DMS114 treated with DMSO at 0.1 percent for 48 hours (cell line): ENCODE results near the gene KANSL3.
"Not testable (repeated sequence)": the region's sequence is repeated elsewhere in the genome, so short reads cannot be mapped to it uniquely, and the experiment has no call there.

ENCODE experiments used
- DNase-seq: peaks from one replicate; lab custom pipeline; 2025; ENCODE audit not compliant: unreplicated experiment; lab: John Stamatoyannopoulos, UW

The KANSL3 gene

DNA sequence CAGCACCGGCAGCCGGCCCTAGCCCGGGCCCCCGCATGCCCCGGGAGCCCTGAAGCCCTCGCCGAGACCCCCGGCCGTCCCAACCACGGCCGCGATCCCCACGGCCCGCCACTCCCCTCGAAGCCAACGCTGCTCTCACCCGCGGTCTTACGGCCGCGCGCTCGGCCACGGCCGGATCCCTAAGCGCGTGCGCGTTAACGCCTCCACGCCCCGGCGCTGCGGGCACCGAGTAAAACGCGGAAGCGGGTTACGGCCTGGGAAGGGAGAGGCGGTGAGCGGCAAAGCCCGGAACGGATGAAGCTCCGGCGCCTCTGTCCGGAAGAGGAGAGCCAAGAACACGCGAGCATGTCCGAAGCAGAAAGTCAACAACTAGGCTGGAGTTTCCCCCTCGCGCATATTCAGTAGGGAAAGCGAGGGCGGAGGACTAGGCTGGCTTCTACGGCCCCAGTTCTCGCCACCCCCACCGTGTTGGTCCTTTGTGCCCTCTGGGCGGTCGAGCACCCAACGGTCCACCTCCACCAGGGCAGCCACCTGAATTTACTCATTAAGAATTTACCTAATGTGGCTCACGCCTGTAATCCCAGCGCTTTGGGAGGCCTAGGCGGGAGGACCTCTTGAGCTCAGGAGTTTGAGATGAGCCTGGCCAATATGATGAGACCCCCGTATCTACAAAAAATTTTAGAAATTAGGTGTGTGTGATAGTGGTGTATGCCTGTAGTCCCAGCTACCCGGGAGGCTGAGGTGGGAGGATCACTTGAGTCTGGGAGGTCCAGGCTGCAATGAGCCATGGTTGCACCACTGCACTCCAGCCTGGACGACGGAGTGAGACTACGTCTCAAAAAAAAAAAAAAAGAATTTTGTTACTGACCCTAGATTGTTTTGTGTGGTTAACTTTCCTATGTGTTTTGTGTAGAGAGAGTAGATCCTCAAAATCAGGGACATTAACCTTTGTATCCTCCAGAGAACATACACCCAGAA, at the start of gene KANSL3:
Gene KANSL3 (minus strand): TSS at position 169 of the 978 bp plus-strand sequence. CDS start 1,177 bp downstream, outside the sequence.
- peak; percentile 87 for DNase-seq

GRCh38 chr2:96687266-96687665, 49.2 kb upstream of the KANSL3 start:
- DNase-seq: no peak

DNA sequence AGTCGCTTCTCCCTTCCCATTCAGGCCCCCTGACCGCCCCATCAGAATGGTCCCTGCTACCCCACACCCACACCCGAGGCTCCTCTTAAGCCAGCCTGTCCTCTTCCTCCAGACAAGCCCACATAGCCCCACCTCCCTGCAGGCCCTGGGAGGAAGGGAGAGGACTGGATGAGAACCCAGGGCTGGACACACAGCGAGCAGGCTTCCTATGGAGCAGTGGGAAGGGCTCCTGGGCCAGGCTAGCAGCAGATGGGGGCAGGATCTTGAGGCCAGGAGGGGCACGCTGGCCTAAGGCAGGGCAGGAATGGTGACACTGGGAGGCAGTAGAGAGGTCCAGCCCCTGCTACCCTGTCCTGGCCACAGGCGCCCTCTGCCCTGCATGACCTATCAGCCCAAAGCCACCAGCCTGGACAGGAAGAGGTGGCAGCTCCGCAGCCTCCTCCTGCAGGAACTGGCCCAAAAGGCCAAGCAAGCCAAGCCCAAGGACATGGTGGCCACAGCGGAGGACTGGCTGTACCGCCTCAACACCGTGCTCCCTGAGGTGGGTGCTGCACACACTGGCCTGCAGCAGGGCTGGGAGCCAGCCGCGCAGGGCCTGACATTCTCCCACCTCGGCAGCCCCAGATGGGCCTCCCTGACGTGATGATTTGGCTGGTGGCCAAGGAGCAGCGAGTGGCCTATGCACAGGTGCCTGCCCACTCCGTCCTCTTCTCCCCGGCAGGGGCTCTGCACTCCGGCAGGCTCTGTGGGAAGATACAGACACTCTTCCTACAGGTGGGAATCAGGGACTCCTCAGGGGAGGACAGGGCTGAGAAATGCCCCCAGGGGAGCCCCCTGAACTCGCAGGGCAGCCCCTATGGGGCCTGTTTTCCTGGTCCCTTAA, 47.7 kb upstream of the KANSL3 start:
- no peak for DNase-seq

DNA sequence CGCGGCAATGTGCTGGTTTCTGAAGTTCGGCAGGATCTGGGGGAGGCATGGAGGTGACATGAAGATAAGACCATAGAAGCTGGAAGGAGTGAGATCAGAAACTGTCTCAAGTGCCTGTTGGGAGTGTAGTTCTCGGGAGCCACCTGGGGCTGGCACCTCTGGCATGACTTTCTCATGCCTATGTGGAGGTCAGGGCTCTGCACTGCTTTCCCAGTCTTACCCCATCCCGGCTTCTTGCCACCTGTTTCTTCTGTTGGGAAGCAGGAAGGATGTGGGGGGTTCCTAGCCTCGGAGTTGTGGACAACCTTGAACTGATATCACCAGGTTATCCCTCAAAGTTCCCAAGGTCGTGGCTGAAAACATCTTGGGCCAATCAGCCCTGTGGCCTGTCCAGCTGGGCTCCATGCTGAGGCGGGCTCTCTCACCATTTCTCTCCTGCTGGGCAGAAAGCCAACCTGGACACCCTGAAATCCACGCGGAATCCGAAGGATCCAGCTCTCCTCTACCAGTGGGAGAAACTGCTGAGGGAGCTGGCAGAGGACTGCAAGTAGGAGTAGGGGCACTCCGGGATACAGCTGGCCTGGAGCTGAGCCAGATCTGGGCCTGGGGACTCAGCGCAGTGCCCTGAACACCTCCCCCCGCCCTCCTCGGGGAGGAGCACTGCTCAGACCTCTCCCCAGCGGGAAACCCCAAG, 46.9 kb upstream of the KANSL3 start:
- DNase-seq: no peak

DNA sequence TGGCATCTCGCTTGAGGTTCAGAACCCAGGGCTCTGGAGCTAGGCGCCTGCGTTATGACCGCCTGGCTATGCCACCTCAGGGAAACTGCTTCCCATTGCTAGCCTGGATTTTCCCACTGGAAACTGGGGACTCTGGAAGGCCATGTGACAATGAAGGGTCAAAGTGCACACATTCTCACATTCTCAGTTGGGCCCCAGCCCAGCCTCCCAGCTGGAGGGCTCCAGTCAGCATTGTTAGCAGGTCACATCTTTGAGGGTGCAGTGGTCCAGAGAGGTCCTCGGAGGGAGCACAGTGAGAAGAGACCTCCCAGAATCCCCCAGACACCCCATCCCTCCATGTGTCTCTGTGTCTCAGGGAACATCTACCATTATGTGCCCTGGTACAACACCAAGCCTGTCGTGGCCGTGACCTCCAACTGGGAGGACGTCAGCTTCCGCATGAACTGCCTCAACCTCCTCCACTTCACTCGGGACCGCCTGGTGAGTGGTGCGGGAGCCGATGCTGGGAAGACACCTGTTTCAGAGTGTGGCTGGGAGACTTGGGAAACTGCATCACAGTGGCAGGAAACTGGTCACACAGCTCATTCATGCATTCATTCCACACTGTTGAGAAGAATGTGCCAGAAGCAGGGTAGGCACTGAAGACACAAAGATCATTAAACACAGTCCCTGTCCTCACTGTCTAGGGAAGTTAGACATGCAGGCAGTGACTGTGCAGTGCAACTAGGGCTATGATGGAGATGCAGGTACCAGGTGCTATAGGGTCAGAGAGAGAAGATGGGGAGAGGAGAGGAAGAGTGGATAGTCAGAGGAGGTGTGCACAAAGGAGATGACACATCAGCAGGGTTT, 46.1 kb upstream of the KANSL3 start:
- DNase-seq: no peak

DNA sequence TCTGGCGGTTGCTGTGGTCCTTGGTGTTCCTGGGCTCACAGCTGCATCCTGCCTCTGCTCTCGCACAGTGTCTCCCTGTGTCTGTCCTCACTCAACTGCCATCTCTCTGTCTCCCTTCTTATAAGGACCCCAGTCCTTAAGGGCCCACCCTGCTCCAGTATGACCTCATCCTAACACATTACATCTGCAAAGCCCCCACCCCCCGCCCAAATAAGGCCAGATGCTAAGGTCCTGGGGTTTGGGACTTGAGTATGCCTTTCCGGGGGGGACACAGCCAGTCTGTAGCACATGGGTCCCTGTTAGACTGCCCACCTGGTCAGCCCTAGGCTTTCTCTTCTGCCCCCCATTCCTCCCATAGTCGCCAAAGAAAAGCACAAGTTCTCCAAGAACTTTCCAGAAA, 45.2 kb upstream of the KANSL3 start:
- DNase-seq: no peak

DNA sequence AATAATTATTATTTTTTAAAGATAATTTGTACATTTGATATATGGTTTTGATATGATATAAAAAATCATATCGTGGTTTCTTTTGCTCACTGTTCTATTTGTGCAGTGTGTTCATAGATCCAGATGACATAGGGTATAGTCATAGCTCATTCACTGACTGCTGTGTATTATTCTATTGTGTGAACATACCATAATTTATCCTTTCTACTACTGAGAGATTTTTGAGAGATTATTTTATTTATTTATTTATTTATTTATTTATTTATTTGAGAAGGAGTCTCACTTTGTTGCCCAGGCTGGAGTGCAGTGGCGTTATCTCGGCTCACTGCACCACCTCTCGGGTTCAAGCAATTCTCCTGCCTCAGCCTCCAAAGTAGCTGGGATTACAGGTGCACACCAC, 43.4 kb upstream of the KANSL3 start:
- DNase-seq: no peak

DNA sequence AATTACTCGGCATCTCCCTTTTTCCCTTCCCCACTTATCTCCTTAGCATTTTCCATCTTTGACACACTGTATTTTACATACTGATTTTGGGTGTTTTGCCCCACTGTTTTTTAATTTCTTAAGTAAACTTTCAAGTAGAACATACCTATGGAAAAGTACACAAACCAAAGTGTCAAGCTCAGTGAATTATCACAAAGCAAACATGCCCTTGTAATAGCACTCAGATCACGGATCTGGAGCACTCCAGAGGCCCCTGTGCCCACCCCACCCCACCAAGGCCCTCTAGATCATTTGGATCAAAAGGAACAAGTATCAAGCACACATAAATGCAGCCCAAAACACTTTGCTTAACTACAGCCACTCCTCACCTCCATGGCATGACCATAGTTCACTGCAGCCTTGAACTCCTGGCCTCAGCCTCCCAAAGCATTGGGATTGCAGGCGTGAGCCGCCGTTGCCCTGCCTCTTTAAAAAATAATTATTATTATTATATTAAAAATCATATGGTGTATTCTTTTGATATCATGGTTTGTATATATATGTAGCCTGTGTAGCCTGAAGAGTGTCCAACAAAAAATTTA, 42.5 kb upstream of the KANSL3 start:
- no peak for DNase-seq

GRCh38 chr2:96679848-96680247, 41.7 kb upstream of the KANSL3 start:
- DNase-seq: no peak

DNA sequence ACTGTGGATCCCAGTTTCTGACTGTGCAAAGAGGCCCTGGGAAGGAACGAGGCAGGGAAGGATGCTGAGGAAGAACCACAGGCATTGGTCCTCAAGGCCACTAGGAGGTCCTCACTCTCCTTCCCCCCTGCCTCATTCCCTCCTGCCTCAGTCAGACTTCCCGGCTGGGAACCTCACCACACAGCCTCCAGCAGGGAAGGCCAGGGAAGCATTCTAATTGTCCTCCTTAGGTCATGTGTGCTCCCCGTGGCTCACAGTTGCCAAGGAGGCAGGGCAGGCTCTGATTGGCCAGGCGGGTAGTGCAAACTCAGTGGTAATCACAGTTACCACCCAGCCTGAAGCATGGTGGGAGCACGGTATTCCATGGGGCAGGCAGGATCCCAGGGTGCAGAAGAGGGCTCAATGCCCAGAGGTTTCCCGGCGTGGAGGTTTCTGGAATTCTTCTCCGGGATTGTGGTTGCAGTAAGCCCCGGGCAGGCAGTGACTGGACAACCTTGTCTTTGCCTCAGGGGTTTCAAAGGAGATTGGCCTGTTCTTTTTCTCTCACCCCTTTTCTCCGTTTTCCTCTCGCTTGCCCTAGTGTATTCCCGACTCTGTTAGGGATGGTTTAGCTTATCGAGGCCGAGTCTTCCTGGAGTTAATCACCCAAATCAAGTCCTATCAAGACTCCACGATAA, 31.6 kb upstream of the KANSL3 start:
- DNase-seq: no peak

- no peak for DNase-seq
These were observed 30.7 kb upstream of the KANSL3 start for GRCh38 chr2:96668771-96669170.

DNA sequence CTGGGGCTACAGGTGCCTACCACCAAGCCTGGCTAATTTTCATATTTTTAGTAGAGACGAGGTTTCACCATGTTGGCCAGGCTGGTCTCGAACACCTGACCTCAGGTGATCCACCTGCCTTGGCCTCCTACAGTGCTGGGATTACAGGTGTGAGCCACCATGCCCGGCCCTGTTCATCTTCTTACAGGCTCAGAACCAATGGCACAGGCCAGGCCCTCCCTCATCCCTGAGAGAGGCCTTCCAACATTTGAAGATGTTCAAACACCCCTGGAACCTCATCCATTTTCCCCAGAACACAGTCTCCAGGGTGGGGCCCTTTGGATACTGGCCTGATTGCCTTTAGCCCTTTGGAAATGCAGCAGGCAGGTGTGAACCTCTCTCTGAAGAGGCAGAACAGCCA, 27.6 kb upstream of the KANSL3 start:
- not testable (repeated sequence) for DNase-seq

DNA sequence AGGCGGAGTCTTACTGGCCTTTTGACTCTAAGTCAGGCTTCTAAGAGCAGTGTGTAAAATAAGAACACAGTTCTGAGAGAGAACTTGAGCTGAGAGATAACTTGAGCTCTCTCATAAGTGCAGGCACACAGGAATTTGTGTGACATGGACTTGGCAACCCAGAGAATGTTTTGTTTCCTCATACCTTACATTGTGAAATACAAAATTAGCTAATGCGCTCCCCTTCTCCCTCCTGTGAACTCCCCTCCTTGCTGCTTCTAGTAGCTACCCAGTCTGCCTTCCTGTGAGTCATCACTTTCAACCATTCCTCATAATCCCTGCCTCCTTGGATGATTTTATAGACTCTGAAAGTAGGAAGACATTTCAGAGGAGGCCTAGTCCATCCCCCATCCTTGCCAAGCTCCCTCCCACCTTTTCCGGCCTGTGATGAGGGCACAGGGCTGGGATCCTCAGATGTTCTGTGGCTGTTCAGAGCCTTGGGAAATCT, 27.0 kb upstream of the KANSL3 start:
- DNase-seq: no peak

- no peak for DNase-seq
These were observed 26.3 kb upstream of the KANSL3 start for GRCh38 chr2:96664366-96664925.

DNA sequence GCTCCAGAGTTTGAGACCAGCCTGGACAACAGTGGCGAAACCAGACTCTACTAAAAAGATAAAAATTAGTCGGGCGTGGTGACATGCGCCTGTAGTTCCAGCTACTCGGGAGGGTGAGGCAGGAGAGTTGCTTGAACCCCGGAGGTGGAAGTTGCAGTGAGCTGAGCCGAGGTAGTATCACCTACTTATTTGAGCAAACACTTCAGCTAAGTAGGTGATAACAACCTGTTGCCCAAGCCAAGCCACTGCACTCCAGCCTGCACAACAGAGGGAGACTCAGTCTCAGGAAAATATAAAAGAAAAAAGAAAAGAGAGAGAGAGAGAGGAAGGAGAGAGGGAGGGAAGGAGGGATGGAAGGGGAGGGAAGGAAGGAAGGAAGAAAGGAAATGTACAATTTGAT, 25.7 kb upstream of the KANSL3 start:
- no peak for DNase-seq

- DNase-seq: no peak
These were observed 25.1 kb upstream of the KANSL3 start for GRCh38 chr2:96663177-96663576.

GRCh38 chr2:96662360-96662759, 24.2 kb upstream of the KANSL3 start:
- DNase-seq: no peak

GRCh38 chr2:96661324-96661723, 23.2 kb upstream of the KANSL3 start:
- no peak for DNase-seq

DNA sequence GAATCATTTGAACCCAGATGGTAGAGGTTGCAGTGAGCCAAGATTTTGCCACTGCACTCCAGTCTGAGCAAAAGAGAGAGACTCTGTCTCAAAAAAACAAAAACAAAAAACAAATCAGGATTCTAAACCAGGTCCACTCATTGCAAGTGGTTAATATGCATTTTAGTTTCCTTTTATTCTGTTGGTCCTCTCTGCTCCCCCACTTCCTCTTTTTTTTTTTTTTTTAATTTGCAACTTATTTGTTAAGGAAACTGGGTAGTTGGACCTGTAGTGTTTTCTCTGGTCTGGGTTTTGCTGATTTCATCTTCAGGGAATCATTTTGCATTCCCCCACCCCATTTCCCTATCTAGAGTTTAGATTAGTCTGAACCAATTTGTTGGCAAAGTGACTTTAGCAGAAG, 18.4 kb upstream of the KANSL3 start:
- no peak for DNase-seq
